ENCODE data around the gene UNC80. TPM values are rescaled to one million over a fixed set of nuclear protein-coding genes. Genes with fewer than 3 reads are reported as not detected.

Gene UNC80
- total and polyA plus RNA-seq, 2 of the 13 experiments (the other 11 are each of a cell fraction or from before 2014, with no cell fraction given), result not detected

- Histone ChIP-seq H3K27ac (ENCODE audit: extremely low read length, insufficient read depth, low read length) (no peak overlapping the region), H4K20me1 (ENCODE audit: insufficient read depth, low read length) (no peaks in the 10 kb centered on the region), H3K4me3 (replicated peaks in 1 of 3; ENCODE audit: insufficient read depth in 1 of 3, low read depth in 2 of 3, low read length in 3 of 3) (no peak overlapping the region), H3K4me1 (ENCODE audit: insufficient read depth, low read length) (no peaks in the 10 kb centered on the region), H3K9ac (ENCODE audit: insufficient read depth, low read depth, low read length) (no peak overlapping the region), H2AFZ (ENCODE audit: low read length) (no peak overlapping the region), H3K4me2 (ENCODE audit: low read depth, low read length) (no peak overlapping the region), H3K79me2 (ENCODE audit: insufficient read depth, low read length) (no peaks in the 10 kb centered on the region), H3K27me3 (ENCODE audit: control insufficient read depth in 1 of 2, insufficient read depth in 2 of 2, low read length in 2 of 2) (no peaks in the 10 kb centered on the region), H3K9me3 (ENCODE audit: low read length) (no peaks in the 10 kb centered on the region), H3K36me3 (replicated peaks in 1 of 2; ENCODE audit: control insufficient read depth in 1 of 2, insufficient read depth in 2 of 2, low read length in 2 of 2) (no peaks in the 10 kb centered on the region)
- in situ Hi-C loops (cut with HindIII; ENCODE audit: extremely low pct_ligation_motif_present, low pct_unique_long_range_greater_than_20kb) (loop anchor here (10.0 to 25.0 kb wide), 3 partner anchors 424 to 1558 kb away; partner anchors contain the start of gene PTH2R), intact Hi-C loops (cut with micrococcal nuclease; ENCODE audit: unreplicated experiment) (no loop called here)
- DNase-seq (ENCODE audit: low spot score) (no peak), FAIRE-seq (no peak), ATAC-seq (peak; percentile 31; the same call in 2 of the 3 replicates)
- WGBS (ENCODE audit: low lambda C conversion rate), result 3% methylated on average over 4 of the region's 4 CpGs
- ChIA-PET CTCF (ENCODE audit: low intra/inter-chr PET ratio, low total read pairs) (no interaction called here), POLR2A (no interaction called here)
- BruUV-seq (replicated peaks), result no TSS peak
- TF ChIP-seq, protein P1, sequence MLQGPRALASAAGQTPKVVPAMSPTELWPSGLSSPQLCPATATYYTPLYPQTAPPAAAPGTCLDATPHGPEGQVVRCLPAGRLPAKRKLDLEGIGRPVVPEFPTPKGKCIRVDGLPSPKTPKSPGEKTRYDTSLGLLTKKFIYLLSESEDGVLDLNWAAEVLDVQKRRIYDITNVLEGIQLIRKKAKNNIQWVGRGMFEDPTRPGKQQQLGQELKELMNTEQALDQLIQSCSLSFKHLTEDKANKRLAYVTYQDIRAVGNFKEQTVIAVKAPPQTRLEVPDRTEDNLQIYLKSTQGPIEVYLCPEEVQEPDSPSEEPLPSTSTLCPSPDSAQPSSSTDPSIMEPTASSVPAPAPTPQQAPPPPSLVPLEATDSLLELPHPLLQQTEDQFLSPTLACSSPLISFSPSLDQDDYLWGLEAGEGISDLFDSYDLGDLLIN (CRISPR knock-in tag; IDR thresholded peaks at IDR 0.05; ENCODE audit: borderline replicate concordance), result no peak
- TF ChIP-seq ETS1 (CRISPR knock-in tag; IDR thresholded peaks at IDR 0.05) (no peak), CEBPZ (IDR thresholded peaks at IDR 0.05; ENCODE audit: low read length) (no peak)
Measured at GRCh38 chr2:209970711-209971110, 199.1 kb downstream of the UNC80 start.
